Daoy (cell line): ENCODE results near the gene METTL24. TPM values are rescaled to one million over a fixed set of nuclear protein-coding genes. Genes with fewer than 3 reads are reported as not detected.

ENCODE experiments used
- DNase-seq: peaks from one replicate; pipeline ENCODE4 v3.0.0-alpha.2; 2015; ENCODE audit warnings: low read depth
- total RNA-seq: library from RNA; depleted of rRNA; stranded (reverse); fragments of >200 nt; shearing (Covaris generic); gene quantifications from 2 replicates; pipeline ENCODE4 v1.2.3, GENCODE V29; 2014

The METTL24 gene
- total RNA-seq, 1 experiment from 2014 or later = not detected

DNA sequence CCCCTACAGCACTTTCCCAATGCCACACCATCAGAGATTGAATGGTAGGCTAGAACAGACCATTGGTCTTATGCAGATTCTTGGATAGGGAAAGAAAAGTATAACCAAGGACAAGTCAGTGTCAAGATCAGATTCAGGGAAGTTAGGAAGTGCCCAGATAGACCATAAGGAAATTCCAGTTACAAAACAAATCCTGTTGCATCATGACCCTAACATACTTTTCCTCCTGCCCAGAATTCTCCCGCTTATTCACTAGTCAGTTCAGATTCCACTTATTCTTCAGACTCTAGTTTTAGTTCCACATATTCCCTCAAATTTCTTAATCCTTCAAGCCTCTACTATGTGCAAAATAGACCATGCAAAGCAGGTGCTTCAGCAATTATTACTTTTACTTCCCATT lies 20.7 kb downstream of the METTL24 start:
- no peak for DNase-seq

DNA sequence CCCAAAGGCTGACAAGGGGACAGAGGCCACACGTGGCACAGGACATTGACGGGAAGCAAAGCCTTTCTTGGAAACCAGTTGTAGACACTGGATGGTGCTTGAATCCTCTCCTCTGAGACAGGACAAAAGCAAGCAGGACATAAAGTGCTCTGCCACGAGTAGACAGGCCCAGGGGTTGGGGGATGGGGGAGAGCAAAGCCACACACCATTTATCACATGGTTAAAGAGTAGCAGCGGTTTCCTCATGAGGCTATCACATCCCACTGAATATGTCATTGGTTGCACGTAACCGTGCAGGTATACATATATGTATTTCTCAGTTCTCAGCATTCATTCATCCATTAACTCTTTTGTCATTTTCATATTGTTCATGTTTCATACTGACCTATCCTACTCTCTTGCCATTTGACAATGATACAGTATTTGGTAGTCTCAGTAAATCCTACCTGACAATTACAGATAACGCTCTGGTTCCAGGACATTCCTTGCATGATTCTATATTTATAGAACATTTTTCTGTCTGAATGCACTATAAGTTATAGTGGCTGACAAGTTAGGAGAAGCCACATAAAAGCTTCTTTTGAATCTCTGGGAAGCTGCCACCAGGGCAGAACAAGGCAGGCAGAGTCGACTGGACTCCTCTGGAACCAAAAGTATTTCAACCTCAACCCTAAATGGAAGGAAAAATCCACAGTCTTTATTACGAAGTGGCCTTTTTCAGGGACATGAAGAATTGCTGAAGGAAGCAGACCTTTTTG lies 23.5 kb downstream of the METTL24 start:
- no peak for DNase-seq

DNA sequence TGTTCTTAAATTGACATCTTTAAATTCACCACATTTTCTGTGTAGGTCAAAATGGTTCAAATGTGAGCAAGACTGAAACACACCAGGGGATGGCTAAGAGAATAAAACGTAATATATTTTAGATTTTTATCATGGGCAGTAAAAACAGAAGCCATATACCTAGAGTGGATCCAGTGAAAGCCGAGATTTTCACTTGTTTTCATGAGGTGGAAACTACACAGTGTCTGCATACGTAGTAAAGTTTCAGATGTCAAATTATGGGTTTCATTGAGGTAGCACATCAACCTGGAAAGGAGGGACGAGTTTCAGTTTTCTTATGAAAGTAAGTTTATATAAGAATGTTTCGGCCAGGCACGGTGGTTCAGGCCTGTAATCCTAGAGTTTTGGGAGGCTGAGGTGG lies 25.9 kb downstream of the METTL24 start:
- no peak for DNase-seq

DNA sequence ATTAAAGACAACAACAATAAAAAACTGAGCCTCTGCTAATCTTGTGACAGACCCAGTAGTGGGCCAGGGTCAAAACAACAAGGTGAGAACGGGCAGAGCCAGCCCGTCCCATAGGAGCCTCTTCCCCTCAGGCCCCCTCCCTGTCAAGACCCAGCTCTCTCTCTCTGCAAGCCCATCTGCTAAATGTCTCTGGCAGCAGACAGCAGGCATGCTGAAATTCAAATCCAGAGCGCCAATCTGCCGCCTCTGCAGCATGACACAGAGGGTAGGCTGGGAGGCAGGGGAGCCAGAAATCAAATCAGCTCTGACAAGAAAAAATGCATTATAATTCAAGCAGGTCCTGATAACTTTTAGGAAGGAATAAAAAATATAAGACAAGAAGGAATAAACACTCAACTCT lies 26.3 kb downstream of the METTL24 start:
- DNase-seq = no peak

- no peak for DNase-seq
These were observed 26.8 kb downstream of the METTL24 start for GRCh38 chr6:110331390-110331789.

GRCh38 chr6:110329714-110330436 lies 28.3 kb downstream of the METTL24 start:
- peak; percentile 37 for DNase-seq

- no peak for DNase-seq
These were observed 28.8 kb downstream of the METTL24 start for GRCh38 chr6:110329348-110329713.

DNA sequence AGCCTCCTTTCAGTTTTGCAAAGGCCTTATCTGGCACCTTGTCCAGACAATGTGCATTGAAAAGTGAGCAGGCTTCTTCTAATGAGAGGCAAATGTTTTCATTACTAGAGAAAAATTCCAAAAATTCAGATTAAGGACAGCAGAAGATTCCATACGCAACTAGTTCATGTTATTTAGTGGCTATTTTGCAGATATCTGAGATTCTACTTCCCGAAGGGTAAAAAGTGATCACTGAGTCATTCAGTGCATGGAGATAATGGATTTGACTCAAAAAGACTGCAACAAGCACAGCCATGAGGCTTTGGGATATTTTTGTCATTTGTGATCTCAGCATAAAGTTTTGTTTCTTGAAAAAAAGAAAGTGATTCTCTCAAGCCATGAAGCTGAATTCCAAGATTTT lies 29.9 kb downstream of the METTL24 start:
- no peak for DNase-seq

DNA sequence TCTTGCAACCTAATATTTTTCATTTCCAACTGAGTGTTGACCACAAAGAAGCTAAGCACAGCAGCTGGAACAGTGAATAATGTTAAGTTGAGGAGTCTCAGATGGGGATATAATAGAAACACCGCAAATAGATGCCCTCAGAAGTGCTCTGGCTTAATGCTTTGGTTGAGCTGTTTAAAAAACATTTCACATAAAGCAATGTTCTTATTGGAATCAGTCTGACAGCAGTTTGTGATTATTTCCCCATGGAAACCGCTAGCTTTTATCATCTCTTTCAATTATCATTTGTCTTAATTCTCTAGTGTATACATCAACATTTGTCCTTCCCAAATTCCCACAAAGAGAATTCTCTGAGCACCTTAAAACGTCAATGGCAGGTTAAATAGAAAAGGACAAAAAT lies 30.8 kb downstream of the METTL24 start:
- DNase-seq = no peak

DNA sequence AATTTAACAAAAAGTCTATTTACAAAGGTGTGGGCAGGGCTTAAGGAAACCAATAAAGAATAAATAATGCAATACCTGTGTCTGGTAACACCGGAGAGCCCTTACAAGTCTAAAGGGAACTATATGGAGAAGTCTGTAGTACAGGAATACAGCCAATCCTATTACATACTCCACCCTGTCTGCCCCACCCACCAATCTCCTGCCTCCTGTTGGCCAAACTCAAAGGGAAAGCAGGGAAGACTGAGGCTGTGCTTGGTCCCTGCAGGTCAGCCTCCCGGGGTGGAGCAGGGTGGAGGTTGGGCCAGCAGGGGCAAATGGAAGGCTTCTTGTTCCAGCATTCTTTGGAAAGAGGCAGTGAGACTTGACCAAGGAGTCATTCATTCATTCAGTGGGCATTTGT lies 31.5 kb downstream of the METTL24 start:
- no peak for DNase-seq

DNA sequence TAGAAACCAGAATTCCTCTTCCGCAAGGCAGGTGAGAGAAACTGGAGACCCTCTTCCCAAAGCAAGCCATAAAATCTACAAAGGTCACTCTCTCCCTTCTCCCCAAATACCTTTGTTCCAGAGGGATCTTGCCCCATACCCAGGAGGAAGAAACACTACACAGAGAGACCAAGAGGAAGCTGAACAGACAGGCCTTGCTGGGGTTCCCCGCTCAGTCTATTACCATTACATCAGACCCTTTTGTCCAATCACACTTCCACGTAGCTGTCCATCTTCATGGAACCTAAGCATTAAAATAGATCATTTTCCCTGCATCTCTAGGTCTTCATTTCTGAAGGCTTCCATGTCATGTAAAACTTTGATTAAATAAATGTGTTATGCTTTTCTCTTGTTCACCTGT lies 32.1 kb downstream of the METTL24 start:
- no peak for DNase-seq

DNA sequence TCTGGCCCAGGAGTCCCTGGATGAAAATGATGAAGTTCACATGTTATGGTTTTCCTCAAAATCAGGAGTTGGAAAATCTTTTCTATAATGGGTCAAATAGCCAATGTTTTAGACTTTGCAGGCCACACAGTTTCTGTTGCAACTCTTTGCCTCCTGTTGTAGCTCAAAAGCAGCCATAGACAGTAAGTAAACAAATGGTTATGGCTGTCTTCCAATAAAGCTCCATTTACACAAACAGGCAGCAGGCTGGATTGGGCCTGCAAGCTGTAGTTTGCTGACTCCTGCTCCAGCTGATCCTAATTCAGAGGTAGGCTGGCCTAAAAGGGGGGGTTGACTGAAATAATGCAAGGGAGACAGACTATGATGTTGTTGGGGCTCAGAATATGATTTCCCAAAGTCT lies 33.0 kb downstream of the METTL24 start:
- DNase-seq = no peak

DNA sequence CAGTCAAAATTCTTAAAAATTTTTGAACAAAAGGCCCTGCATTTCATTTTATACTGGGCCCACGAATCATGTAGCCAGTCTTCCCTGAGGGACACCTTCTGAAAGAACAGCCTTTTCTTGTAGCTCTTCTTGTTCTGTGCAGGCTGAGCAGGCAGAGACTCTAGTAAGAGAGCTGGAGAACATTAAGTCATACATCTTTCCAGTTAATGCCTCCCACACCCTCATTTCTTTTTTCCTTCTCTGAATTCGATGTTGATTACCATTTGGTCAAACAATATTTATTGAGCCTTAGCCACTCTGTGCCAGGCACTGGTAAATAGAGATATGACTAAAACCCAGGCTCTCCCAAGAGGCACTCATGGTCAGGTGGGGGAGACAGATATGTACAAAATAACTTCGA lies 33.6 kb downstream of the METTL24 start:
- no peak for DNase-seq

GRCh38 chr6:110323258-110323657 lies 34.9 kb downstream of the METTL24 start:
- no peak for DNase-seq

GRCh38 chr6:110322874-110323242 lies 35.3 kb downstream of the METTL24 start:
- DNase-seq = no peak

GRCh38 chr6:110322151-110322873 lies 35.8 kb downstream of the METTL24 start:
- DNase-seq = no peak

DNA sequence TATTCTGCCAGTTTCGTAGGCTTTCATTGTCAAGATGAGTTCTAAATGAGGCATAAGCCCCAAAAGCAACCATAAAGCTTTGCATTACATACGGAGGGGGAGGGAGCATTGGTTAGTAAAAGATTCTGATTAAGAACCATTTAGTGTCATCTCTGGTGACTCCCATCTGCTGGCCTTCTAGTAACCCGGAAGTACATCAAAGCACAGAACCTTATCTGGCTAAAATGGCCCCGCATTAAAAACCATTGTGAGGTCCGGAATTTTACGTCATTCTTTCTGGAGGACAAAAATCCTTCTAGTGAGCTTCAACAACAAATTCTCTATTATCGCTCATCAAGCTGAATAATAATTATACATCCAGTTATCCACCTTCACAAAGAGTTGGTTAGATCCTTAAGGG lies 37.8 kb downstream of the METTL24 start:
- DNase-seq = no peak

GRCh38 chr6:110319843-110320242 lies 38.3 kb downstream of the METTL24 start:
- no peak for DNase-seq

GRCh38 chr6:110319381-110319780 lies 38.8 kb downstream of the METTL24 start:
- DNase-seq = no peak

DNA sequence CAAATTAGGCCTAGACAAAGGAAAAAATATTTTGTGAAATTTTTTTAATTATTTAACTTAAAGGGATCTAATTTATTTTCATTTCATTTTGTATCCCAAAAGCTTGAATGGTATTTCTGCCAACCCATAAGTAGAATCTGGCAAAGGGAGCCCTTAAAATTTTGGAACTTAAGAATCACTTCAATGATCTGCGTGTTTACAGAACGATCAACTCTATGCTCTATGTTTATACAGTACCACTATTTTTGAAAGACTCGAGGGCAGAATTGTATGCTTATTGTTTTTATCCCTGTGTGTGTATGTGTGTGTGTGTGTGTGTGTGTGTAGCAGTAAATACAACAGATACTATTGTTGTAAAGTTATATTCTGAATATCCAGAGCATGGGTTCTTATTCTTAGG lies 39.2 kb downstream of the METTL24 start:
- no peak for DNase-seq

DNA sequence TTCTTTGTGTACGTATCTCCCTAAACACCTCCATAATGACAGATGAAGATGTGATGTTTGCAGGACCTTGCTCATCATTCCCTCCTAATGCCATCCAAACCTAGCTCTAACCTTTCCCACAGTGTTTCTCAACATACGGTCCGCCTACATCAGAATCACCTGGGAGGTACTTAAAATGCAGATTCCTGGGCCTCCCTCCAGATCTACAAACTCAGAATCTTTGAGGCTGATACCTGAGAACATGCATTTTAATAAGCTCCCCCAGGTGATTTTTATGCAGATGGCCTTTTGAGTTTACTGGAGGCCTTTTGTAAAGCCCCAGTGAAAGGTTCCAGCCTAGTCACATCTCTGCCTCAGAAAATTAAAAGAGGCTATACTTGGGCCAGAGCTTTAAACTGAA lies 40.5 kb downstream of the METTL24 start:
- DNase-seq = no peak

- DNase-seq = no peak
These were observed 41.0 kb downstream of the METTL24 start for GRCh38 chr6:110317189-110317588.

DNA sequence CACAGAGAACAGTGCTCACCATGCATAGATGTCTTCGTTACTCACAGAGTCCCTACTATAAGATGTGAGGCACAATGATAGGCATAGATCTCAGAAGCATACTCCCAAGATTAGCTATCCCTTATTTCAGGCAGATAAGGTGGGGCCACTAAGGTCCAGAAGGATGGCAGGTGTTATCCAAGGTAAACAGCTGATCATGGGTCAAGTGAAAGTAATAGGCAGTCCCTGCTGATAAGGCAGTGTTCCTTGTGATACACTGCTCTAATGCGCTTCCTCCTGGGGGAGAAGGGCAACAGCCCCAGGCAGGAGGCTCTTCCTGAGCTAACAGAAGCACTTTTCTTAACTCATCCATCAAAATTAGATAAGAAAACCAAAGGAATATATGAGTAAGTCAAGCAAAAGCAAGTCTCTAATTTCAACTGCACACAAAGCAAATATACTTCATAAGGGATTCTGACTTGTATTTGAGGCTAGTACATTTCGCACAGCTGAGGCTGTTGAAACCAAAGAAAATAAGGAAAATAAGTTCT lies 42.2 kb downstream of the METTL24 start:
- DNase-seq = peak; percentile 43
